Transverse colon (tissue), 4 donors: ENCODE data around the gene MRPL33.

Source experiments
- EP300 ChIP-seq: sonication (generic); formaldehyde crosslinking; IDR thresholded peaks from one replicate; pipeline ENCODE4 v1.6.1; 2017; ENCODE audit warnings: antibody characterized with exemption, low read depth
- POLR2A ChIP-seq: fragments of 450-650 bp; IDR thresholded peaks from one replicate; pipeline ENCODE4 v1.6.1; 2016; ENCODE audit warnings: antibody characterized with exemption, mild to moderate bottlenecking, moderate library complexity
- POLR2AphosphoS5 ChIP-seq, 3 donors: sonication (generic); formaldehyde crosslinking; IDR thresholded peaks; one replicate each; pipeline ENCODE4 v1.6.1; 2016; ENCODE audit warnings: antibody characterized with exemption in 3 of 3
- TF ChIP-seq, protein P1 (sequence below), 5 experiments: fragments of 200-600 bp in 3 of 5; fragments of 450-650 bp in 2 of 5; sonication (generic) in 3 of 5; IDR thresholded peaks; 1 replicate in 2 of 5; 2 replicates in 3 of 5; pipeline ENCODE4 v1.5.1; 2016 to 2017; ENCODE audit warnings: antibody characterized with exemption in 5 of 5, inconsistent platforms in 3 of 5, mild to moderate bottlenecking in 2 of 5, moderate library complexity in 1 of 5

- TF ChIP-seq EP300 (no peak), POLR2AphosphoS5 (IDR thresholded peaks at IDR 0.05) (no peak), POLR2A (no peak)
- TF ChIP-seq, protein P1, sequence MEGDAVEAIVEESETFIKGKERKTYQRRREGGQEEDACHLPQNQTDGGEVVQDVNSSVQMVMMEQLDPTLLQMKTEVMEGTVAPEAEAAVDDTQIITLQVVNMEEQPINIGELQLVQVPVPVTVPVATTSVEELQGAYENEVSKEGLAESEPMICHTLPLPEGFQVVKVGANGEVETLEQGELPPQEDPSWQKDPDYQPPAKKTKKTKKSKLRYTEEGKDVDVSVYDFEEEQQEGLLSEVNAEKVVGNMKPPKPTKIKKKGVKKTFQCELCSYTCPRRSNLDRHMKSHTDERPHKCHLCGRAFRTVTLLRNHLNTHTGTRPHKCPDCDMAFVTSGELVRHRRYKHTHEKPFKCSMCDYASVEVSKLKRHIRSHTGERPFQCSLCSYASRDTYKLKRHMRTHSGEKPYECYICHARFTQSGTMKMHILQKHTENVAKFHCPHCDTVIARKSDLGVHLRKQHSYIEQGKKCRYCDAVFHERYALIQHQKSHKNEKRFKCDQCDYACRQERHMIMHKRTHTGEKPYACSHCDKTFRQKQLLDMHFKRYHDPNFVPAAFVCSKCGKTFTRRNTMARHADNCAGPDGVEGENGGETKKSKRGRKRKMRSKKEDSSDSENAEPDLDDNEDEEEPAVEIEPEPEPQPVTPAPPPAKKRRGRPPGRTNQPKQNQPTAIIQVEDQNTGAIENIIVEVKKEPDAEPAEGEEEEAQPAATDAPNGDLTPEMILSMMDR (IDR thresholded peaks at IDR 0.05), result no peak
Observed at GRCh38 chr2:27752551-27753237, 18.8 kb upstream of the MRPL33 start.
